T47D (cell line): ENCODE measurements around the gene POU2F1.

Experiments used
- DNase-seq, 2 experiments: peaks; one replicate each; pipeline versions ENCODE4 v3.0.0 to v3.0.0-alpha.2; 2011 to 2012; ENCODE audit warnings: low read depth in 1 of 2, low spot score in 1 of 2
- JUND ChIP-seq: IDR thresholded peaks from 2 replicates; pipeline ENCODE4 v1.6.1; 2012; ENCODE audit warnings: low read depth
- in situ Hi-C: cut with HindIII; loops from 2 replicates; pipeline ENCODE4 v1.10.0; 2016; ENCODE audit warnings: low sequenced_read_pairs, low pct_unique_long_range_greater_than_20kb

Gene POU2F1

GRCh38 chr1:167423684-167424619 lies 203.3 kb downstream of the POU2F1 start:
- no peak for TF ChIP-seq JUND
- DNase-seq: no peak
- in situ Hi-C loops: no loop called here

- in situ Hi-C loops: no loop called here
Observed at GRCh38 chr1:167425482-167425881, 204.8 kb downstream of the POU2F1 start.

GRCh38 chr1:167426716-167427115 lies 206.0 kb downstream of the POU2F1 start:
- in situ Hi-C loops: no loop called here
- DNase-seq: no peak
- no peak for TF ChIP-seq JUND

More at GRCh38 chr1:167425482-167425881, 204.8 kb downstream of the POU2F1 start:
- TF ChIP-seq JUND: no peak
- no peak for DNase-seq

DNA sequence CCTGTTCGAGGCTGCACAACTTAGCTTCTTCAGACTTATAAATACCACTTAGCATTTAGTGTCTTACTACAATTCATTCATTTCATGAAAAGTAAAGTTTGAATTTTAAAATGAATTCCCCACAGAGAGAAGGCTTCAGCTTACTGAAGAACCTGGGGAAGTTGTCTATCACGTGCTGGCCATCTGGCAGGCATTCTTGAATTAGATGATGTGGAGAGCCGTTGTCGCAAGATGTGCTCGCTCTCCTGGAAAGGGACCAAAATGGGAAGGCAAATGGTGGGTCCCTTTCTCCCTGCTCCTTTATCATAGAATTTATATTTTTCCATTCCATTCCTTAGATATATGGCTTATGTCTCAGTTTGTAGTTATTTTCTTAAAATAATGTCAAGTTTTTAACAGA lies 207.2 kb downstream of the POU2F1 start:
- peak in 1 of 2 experiments; percentile 44 for DNase-seq
- in situ Hi-C loops: no loop called here
- TF ChIP-seq JUND: no peak

DNA sequence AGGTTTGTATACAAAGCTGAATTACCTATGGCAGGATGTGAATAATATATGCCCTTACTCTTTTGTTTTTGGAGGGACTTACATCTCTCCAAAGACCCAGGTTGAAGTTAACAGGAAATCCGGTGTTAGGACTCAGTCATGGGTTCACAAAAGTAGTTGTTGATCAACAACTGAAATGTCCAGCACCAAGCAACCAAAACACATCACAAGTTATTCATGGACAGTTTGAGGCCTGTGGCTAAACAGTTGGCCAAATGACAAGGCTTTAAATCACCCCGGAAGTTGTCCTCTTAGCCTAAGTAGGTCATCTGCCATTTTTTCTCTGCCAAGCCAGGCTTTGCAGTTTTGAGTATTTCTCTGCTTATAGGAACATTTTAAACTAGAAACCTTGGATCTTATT lies 207.7 kb downstream of the POU2F1 start:
- peak in 1 of 2 experiments; percentile 33 for DNase-seq
- in situ Hi-C loops: no loop called here
- no peak for TF ChIP-seq JUND

GRCh38 chr1:167429612-167430011 lies 208.9 kb downstream of the POU2F1 start:
- no peak for DNase-seq
- in situ Hi-C loops: no loop called here
- no peak for TF ChIP-seq JUND

DNA sequence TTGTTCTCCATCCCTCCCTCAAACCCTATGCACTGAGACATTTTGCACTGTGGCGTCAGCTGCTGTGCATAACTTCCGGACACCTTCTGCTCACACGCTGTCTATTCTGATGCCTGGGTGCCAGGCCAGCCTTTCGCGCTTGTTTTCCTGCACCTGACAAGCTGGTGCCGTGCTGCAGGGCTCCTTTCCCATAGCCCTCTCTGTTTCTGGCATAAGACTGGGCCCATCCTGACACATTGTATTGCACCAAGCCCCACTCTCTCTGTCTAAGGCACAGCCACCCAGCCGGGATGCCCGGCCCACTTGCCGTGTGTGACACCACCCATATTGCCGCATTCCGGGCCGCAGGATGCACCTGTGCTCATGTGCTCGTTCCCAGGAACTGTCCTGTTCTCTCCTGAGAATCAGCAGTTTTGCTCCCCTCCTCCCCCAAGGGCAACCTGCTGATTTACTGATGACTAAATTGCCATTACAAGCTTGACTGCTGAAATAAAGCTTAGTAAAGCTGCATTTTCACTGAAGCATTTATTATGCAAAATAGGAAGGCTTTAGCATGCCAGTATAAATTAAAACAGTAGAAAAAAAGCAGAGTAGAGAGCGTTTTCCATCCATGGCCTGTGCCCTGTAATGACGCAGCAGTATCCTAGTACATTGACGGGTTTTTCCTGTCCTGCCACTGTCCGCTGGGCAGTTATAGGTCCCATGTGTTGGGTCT lies 209.6 kb downstream of the POU2F1 start:
- DNase-seq: no peak
- in situ Hi-C loops: no loop called here
- TF ChIP-seq JUND: no peak

DNA sequence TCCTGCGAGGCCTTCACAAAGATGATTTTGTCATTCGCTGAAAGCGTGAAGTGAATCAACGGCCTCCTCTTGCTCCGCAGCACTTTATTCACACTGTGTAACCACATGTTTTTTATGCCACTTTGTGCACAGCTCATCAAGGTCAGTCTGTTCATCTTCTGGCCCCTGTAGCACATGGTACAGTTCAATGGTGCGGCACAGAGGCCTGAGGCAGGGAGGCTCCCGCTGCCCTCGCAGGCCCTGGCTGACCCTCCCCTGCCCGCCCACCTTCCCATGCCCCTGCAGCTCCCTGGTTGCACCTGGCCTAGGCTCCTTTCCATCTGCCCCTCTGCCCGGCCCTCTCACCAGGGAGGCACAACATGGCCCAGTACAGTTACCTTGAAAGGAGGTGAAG lies 210.2 kb downstream of the POU2F1 start:
- in situ Hi-C loops: no loop called here
- TF ChIP-seq JUND: no peak
- no peak for DNase-seq

DNA sequence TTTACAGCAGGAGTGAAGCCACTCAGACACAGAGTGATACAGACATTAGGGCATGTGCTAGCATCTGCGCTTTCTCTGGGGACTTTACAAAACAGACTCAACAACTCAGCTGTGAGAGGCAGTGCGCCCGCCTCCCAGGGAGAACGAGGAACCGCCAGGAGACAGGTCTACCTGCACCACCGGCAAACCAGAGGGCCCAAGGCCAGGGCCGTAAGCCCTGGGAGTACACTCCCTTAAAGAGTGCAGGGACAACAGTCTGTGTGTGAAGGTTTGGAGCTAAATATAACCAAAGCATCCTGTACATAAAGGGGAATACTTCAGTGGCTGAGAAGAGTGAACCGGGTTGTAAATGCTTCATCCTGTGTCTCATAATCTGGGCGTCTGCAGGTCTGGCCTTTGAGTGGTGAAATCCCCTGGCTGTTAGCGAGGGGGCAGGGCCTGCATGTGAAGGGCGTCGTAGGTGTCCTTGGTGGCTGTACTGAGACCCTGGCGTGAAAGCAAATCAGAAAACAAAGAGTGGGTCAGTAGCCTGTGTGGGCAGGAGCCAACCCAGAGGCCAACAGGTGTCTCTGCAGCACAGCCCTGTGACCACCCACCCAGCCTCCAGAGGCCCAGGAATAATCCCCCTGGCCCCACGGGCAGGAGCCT lies 210.7 kb downstream of the POU2F1 start:
- TF ChIP-seq JUND: no peak
- DNase-seq: no peak
- in situ Hi-C loops: no loop called here

- no peak for DNase-seq
- no peak for TF ChIP-seq JUND
- in situ Hi-C loops: no loop called here
Observed at GRCh38 chr1:167431909-167432650, 211.4 kb downstream of the POU2F1 start.

DNA sequence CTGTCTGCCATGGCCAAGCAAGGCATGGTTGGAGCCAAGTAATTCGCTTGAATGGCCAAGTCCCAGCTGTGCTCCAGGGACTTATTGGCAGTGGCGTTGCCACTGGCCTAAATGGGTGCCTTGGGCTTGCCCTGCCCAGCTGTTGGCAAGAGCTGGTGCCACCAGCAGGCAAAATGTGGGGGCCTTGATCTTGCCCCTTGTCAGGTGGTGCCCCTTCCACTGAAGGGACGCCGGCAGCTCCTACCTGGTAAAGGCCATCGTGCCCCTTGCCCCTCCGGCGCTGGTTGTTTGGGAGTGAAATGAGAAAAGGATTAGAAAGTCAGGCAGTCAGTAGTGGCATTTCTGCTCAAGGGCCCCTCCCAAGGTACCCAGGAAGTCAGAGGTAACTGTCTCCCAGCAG lies 212.1 kb downstream of the POU2F1 start:
- no peak for TF ChIP-seq JUND
- in situ Hi-C loops: no loop called here
- no peak for DNase-seq

DNA sequence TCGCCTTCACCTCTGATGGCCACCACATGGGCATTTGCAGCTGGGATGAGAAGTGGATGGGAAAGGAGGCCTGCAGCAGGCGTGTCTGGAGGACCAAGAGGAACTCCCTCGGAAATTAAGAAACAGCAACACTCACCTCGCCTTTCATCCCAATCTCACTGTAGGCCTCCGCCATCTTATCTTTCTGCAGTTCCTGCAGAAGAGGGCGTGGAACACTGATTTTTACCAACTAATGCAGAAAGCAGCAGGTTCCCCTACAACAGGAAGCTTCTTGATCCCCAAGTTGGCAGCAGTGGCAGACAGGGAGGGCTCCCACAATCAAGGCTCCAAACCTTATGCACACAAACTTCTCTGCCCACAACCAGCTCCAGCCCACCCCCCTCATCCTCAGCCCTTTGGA lies 213.2 kb downstream of the POU2F1 start:
- no peak for DNase-seq
- no peak for TF ChIP-seq JUND
- in situ Hi-C loops: no loop called here
